GM10248 (cell line): ENCODE measurements around the gene TMEM161B.
"Not testable (repeated sequence)": the region's sequence is repeated elsewhere in the genome, so short reads cannot be mapped to it uniquely, and the experiment has no call there.

Experiments used
- CTCF ChIA-PET: fragments of 300-600 bp; sonication (Branson Sonifier 250); formaldehyde crosslinking; extraction: SDS; loops from one replicate; lab custom pipeline; 2021; ENCODE audit warnings: antibody characterized with exemption; lab: Yijun Ruan, JAX
- POLR2A ChIA-PET: fragments of 350-650 bp; sonication (Branson Sonifier 250); formaldehyde crosslinking; extraction: SDS; loops from one replicate; lab custom pipeline; 2020; ENCODE audit warnings: antibody characterized with exemption; lab: Yijun Ruan, JAX
- DNase-seq: peaks from one replicate; pipeline ENCODE4 v3.0.0; 2012; ENCODE audit errors: extremely low spot score
- CTCF ChIP-seq: IDR thresholded peaks from 2 replicates; pipeline ENCODE4 v1.5.1; 2012; ENCODE audit warnings: mild to moderate bottlenecking, low read depth; ENCODE audit errors: extremely low read depth, missing control alignments, control extremely low read depth

Gene TMEM161B

GRCh38 chr5:88269222-88269771 lies 652 bp upstream of the TMEM161B start:
- POLR2A ChIA-PET = no interaction called here
- no peak for DNase-seq
- CTCF ChIA-PET = no interaction called here
- no peak for TF ChIP-seq CTCF

- POLR2A ChIA-PET, CTCF ChIA-PET: not testable (repeated sequence)
Observed at GRCh38 chr5:88264565-88264964, 4.1 kb downstream of the TMEM161B start.

GRCh38 chr5:88263349-88263748 lies 5.3 kb downstream of the TMEM161B start:
- no peak for DNase-seq
- ChIA-PET CTCF (interaction anchor here (2.0 kb wide), 1 partner anchor 24 kb away, joined by 5 read pairs; no protein-coding TSS in a partner anchor), POLR2A (no interaction called here)
- no peak for TF ChIP-seq CTCF

More at GRCh38 chr5:88264565-88264964, 4.1 kb downstream of the TMEM161B start:
- DNase-seq = not testable (repeated sequence)

- no peak for TF ChIP-seq CTCF
- CTCF ChIA-PET = no interaction called here
- DNase-seq = no peak
- POLR2A ChIA-PET = no interaction called here
Observed at GRCh38 chr5:88262116-88262515, 6.5 kb downstream of the TMEM161B start.

GRCh38 chr5:88258636-88259035 lies 10.0 kb downstream of the TMEM161B start:
- no peak for TF ChIP-seq CTCF
- ChIA-PET POLR2A (no interaction called here), CTCF (interaction anchor here (1.9 kb wide), 1 partner anchor 23 kb away, joined by 5 read pairs; no protein-coding TSS in a partner anchor)

GRCh38 chr5:88256872-88257271 lies 11.8 kb downstream of the TMEM161B start:
- DNase-seq = no peak
- TF ChIP-seq CTCF = no peak
- ChIA-PET POLR2A (no interaction called here), CTCF (interaction anchor here (0.9 to 1.9 kb wide), 4 partner anchors 15 to 36 kb away, joined by 3 to 5 read pairs (median 3); no protein-coding TSS in a partner anchor)

More at GRCh38 chr5:88258636-88259035, 10.0 kb downstream of the TMEM161B start:
- no peak for DNase-seq

- no peak for TF ChIP-seq CTCF
- ChIA-PET CTCF (no interaction called here), POLR2A (no interaction called here)
- no peak for DNase-seq
Observed at GRCh38 chr5:88256037-88256436, 12.6 kb downstream of the TMEM161B start.
